ENCODE data around the gene RAD51B.
A peak's percentile ranks its signal among the peaks of the same experiment; 100 is the strongest.

The RAD51B gene

DNA sequence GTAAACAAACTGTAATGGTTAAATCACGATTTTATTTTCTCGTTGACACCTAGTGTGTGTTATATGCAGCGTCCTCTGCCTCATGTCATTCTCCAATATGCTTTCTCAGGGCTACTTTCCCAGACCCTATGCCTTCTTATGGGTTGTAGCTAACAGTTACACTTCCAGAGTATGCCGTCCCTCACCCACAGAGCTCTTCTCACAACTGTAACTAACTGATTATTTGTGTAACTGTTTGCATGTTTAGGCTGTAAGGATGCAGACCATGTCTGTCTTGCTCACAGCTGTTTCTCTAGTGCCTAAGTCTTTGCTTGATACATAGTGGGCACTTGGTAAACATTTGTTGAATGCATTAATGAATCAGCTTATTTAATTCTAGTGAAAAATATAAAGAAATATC lies 555.8 kb downstream of the RAD51B start:
- no peak for DNase-seq

DNA sequence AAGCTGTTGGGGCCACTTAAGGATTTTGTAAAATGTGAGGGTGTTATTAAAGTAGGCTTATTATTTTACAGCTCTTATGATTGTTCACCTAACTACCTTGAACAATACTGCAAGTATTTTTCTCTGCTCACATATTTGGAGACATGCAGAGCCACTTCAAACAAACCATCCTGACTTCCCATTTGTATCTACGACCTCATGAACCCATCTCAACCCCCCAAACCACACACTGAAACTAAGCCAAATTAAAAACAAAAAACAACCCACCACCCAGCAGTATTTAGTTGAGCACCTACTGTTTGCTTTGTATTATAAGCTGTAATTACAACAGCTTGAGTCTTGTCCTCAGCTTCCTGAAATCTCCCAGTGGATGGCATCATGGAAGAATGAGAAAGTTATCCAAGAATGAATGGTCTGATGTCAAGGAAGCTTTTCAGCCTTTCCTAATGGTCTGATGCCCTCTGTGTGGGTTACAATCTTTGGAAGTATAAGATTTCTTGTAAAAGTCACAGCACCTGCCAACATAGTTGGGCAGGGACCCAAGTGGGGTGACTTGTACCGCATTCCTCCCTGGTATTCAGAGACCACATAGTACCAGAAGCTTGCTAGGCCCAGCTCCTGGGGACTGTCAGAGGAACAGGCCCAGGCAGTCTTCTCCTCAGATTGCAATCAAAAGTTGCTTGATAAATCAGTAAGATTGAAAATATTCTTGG lies 556.6 kb downstream of the RAD51B start:
- no peak for DNase-seq

- DNase-seq: no peak
These were observed 557.4 kb downstream of the RAD51B start for GRCh38 chr14:68377006-68377405.

- DNase-seq: peak; percentile 88
These were observed 557.9 kb downstream of the RAD51B start for GRCh38 chr14:68377459-68377858.

DNA sequence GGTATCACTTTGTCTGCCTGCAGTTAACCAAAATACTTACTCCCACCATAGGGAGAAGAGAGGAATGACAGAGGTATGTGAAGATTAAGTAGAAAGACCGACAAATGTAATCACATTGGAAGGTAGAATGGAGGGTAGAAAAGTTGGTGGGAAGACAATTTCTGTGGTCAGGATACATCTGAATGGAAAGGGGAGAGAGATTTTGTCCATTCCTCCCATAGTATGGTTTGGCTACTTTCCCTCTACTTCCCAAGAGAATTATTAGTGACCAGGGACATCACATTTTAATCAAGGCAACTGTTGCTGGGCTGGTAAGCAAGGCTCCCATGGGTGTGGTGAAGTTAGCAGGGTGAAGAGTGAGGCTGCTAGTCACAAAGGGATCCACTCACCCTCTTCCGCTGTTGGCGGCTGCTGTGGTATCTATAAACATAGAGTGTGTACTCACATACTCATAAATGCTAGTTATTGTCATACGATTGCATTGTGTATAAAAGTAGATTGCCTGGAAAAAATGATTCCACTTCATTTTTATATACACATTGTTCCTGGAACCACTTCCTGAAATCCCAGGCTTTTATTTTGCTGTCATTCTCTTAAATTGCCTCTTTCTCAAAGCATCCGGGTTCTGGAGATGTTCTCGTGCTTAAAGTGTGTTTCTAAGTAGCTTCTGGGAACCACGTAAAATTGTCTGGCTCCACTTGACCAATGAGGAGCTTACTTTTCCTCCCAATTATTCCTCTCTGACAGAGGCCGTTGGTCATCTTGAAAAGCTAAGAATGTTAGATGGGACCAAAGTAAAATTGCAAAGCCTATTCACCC lies 560.1 kb downstream of the RAD51B start:
- DNase-seq: no peak

DNA sequence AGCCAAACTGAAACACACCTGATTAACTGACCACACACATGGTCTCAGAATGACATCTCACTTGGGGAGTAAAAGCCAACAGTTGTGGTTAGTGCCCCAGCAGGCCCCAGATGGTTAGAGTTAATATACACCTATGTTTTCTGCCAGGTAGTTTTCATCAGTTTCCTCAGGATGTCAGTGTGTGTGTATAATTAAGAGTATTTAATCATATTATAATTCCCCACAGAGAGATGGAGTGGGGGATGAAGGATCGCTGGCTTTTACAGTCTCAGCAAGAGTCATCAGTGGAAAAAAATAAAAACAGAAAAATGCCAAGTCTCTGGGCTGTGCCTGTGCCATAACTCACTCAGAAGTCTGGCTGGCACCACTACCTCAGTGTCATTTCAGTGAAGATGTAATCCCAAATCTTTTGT lies 560.8 kb downstream of the RAD51B start:
- no peak for DNase-seq

DNA sequence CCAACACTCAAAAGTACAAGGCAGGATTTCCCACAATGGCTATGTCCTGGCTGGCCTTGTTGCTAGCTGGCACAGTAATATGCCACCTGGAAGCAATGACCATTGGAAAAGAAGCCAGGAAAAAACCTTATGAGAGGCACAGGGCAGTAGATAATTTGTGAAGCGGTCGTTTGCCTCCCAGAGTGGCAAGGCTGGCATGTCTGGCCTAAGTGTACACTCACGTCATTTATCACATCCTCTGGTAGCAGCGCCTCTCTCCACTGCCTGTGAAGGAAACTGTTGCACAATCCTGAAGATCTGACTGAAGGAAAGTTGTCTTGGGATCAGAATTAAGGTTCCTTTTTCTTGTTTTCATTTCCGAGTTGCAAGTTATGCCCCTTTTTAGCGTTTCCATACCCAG lies 564.8 kb downstream of the RAD51B start:
- DNase-seq: no peak

DNA sequence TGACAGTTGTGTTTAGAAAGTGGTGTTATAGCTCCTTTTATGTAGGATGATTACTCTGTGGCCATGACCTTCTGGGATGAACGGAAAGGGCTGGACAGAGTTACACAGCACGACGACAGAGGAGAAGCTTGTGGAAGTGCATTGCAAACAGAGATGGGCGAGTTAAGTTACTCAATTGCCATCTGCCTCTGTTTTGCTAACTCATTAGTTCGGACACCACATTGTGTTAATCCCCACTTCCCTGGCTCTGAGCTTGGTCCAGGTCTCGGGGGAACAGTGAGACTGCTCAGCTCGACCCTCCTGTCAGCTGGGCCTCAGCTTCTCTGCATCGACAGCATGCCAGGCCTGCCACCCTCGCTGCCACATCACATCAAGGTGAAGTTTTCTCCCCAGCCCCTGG lies 565.3 kb downstream of the RAD51B start:
- no peak for DNase-seq

GRCh38 chr14:68386446-68386845 lies 566.9 kb downstream of the RAD51B start:
- DNase-seq: no peak

DNA sequence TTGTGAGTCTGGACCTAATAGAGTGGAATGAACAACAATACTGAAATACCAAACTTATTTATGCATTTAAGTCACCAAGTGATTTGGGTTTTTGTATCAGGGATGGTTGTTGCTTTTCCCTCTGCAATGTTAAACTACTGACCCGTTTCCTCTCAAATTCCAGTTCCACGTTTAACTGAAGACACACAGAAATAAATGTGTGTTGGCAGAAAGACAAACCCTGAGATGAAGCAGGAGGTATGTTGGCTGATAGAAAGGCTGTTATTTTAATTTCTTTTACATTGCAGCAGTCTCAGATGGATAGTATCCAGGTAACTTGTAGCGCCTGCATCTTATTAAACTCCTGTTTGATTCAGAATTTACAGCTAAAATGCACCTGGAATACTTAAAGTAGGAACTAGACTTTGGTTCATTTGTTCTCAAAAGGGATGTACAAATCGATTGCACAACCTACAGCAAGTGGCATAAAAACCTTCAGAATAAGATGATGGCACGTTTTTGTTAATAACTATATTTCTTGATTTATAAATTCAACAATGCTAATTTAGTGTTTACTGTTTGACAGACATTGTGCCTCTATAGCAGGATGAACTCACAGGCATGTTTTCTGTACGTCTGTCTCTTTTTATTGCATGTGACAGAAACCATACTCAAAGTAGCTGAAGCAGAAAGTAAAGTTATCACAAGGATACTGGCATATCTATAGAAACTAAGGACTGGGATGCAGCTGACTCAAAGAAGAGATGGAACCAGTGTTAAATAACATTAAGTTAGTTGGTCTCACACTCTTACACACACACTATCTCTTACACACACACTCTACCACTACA lies 567.6 kb downstream of the RAD51B start:
- no peak for DNase-seq

- DNase-seq: no peak
These were observed 570.4 kb downstream of the RAD51B start for GRCh38 chr14:68389943-68390342.

GRCh38 chr14:68390741-68391140 lies 571.2 kb downstream of the RAD51B start:
- DNase-seq: no peak

GRCh38 chr14:68391311-68392014 lies 571.9 kb downstream of the RAD51B start:
- no peak for DNase-seq

DNA sequence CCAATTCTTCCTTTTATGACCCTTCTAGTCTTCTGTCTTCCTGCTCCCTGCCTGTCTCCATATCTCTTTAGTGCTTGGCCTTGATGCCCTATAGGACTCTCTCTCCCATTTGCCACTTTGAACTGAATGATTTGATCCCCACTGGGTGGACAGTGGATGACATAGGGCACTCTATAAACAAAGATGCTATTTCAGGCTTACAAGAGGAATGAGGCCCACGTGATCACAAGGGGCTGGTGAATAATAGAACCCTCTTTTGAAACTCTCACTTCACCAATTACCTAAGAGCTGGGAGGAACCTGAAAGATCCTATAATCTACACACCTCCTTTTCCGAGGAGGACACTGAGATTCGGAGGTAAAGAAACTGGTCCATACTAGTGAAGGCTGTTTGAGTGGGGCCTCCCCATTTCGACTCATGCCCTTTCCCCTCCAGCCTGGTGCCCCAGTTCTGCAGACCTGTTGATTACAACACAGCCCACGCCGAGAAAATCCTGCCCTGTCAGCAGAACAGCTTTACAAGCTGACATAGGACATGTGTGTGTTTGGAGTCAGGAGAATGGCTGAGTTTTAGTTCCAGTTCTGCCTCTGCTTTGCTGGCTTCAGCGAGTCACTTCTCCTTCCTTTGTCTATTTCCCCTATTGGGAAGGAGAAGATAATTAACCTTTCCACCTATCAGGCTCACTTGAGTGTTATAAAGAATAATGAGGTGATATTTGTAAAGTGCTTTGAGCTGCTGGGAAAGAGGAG lies 573.0 kb downstream of the RAD51B start:
- peak; percentile 10 for DNase-seq

DNA sequence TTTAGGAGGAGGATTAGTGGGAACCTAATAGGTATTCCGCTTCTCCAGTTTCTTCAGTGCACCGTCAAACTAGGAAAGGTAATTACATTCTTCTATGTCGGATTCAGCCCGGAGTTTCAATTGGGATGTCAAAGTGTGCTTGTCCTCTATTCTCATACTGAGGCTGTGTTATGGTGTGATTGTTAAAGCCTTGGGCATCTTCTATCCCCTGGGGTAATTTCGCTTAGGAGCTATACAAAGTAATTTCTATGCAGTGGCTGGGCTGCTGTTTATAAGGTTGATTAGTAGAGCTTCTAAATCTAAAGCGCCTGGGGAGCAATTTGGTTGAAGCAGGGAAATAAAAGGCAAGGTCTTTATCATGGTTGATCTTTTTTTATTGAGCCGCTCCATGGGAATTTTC lies 573.7 kb downstream of the RAD51B start:
- no peak for DNase-seq

DNA sequence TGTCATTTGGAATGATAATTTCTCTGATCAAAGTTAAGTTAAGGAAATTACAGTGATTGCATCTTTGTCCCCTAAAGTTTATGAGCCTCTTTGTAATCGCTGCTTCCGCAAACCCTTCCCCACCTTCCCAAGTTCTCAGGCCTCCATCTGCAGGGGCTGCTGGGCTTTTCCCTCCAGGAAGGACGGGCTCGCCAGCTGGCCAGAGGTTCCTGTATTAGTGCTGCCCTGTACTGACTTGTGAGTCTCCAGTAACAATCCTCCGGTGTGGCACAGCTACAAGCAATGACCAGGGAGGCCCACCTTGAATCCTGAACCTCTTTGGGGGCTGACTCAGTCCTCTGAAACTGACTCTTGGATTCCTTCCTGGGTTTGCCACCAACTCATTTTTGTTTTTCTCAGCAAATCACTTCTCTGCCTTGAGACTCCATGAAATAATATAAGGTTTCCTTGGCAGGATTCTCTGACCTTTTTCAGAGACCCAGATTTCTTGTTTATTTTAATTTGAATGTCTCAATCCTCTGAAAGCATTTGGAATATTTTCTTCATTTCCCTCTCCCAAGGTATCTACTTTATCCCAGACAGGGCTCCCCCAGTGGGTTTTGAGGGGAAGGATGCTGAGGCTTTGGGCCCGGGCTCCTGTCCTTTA lies 574.7 kb downstream of the RAD51B start:
- no peak for DNase-seq

GRCh38 chr14:68394764-68395143 lies 575.2 kb downstream of the RAD51B start:
- DNase-seq: no peak

- no peak for DNase-seq
These were observed 576.0 kb downstream of the RAD51B start for GRCh38 chr14:68395604-68396003.

DNA sequence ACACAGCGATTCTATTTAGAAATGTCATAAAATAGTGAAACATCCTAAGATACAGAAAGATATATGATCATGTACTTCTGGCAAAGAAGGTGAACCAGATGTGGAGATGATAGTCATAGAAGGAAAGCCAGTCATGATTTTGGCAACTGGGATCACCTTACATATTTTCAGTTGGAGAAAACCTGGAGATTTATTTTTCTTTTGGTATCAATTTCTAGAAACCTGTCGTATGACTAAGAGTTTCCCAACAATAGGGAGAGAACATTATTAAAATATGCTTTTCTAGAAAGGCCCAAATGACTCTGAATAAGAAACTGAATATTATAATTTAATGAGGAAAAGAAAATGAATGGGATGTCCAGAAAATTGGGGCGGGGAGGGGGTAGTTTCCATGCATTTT lies 576.9 kb downstream of the RAD51B start:
- DNase-seq: no peak

- DNase-seq: no peak
These were observed 577.8 kb downstream of the RAD51B start for GRCh38 chr14:68397371-68397811.

- no peak for DNase-seq
These were observed 578.2 kb downstream of the RAD51B start for GRCh38 chr14:68397822-68398221.

DNA sequence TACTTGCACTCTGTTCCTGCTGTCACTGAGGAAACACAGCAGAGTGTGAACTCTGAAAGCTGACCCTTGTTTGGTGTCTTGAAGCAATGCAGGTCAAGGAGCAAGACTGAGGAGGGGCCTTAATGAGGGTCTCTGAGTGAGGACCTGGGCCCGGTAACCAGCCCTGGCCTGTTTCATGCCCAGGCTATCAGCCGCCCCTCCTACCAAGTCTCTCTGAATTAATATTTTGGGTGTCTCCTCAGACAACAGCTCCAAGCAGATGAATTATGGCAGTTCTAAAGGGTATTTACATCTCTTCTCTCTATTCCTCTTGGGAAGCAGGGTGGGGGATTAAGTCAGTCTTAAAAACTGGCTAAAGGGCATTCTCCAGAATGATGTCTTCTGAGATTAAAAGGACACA lies 578.8 kb downstream of the RAD51B start:
- no peak for DNase-seq

Data from OCI-M1 (cell line).